HEK293T (cell line): ENCODE data around the gene MAGEH1.

Experiments used
- ARNT ChIP-seq: fragments of 450-650 bp; IDR thresholded peaks from 2 replicates; pipeline ENCODE4 v1.6.1; 2017; ENCODE audit warnings: mild to moderate bottlenecking
- FOXA1 ChIP-seq: fragments of 450-650 bp; IDR thresholded peaks from 2 replicates; pipeline ENCODE4 v1.6.1; 2016; ENCODE audit warnings: mild to moderate bottlenecking
- SP1 ChIP-seq: fragments of 450-650 bp; IDR thresholded peaks from 2 replicates; pipeline ENCODE4 v1.6.1; 2017
- ZNF384 ChIP-seq: fragments of 450-650 bp; IDR thresholded peaks from 2 replicates; pipeline ENCODE4 v1.6.1; 2016

DNA sequence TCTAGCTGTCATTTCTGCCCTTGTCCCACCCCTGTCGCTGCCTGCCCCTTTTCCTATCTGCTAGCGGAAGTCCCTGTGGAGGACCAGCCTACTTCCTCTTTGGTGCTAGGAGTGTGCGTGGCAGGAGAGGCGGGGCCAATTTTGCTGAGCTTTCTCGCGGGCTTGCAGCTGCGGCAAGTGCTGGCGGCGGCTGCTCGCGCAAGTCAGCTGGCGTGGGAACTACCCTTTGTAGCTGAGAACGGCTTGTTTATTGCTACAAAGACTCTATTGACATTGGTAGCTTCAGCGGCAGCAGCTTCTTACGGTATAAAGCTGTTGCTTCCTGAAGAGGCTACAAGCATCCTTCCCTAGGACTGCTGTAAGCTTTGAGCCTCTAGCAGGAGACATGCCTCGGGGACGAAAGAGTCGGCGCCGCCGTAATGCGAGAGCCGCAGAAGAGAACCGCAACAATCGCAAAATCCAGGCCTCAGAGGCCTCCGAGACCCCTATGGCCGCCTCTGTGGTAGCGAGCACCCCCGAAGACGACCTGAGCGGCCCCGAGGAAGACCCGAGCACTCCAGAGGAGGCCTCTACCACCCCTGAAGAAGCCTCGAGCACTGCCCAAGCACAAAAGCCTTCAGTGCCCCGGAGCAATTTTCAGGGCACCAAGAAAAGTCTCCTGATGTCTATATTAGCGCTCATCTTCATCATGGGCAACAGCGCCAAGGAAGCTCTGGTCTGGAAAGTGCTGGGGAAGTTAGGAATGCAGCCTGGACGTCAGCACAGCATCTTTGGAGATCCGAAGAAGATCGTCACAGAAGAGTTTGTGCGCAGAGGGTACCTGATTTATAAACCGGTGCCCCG, at the start of gene MAGEH1:
- TF ChIP-seq ZNF384 (no peak), SP1 (no peak), FOXA1 (no peak), ARNT (no peak)
